Left renal pelvis (tissue), 4 donors: ENCODE measurements around the gene VWA5A. TPM values are rescaled to one million over a fixed set of nuclear protein-coding genes. Genes with fewer than 3 reads are reported as not detected.

Experiments
- DNase-seq, 4 donors: peaks; one replicate each; pipeline ENCODE4 v3.0.0-alpha.2; 2013; ENCODE audit warnings: low read depth in 4 of 4, low spot score in 3 of 4
- polyA plus RNA-seq, 4 donors: library from polyadenylated mRNA; unstranded; fragments of 120-200 nt; gene quantifications; one replicate each; pipeline ENCODE4 v1.2.1, GENCODE V29; 2013; ENCODE audit not compliant: insufficient read length in 4 of 4

Gene VWA5A, protein sequence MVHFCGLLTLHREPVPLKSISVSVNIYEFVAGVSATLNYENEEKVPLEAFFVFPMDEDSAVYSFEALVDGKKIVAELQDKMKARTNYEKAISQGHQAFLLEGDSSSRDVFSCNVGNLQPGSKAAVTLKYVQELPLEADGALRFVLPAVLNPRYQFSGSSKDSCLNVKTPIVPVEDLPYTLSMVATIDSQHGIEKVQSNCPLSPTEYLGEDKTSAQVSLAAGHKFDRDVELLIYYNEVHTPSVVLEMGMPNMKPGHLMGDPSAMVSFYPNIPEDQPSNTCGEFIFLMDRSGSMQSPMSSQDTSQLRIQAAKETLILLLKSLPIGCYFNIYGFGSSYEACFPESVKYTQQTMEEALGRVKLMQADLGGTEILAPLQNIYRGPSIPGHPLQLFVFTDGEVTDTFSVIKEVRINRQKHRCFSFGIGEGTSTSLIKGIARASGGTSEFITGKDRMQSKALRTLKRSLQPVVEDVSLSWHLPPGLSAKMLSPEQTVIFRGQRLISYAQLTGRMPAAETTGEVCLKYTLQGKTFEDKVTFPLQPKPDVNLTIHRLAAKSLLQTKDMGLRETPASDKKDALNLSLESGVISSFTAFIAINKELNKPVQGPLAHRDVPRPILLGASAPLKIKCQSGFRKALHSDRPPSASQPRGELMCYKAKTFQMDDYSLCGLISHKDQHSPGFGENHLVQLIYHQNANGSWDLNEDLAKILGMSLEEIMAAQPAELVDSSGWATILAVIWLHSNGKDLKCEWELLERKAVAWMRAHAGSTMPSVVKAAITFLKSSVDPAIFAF
- polyA plus RNA-seq = 10 to 100 TPM; 13.1 to 16.2 (median 15.1) TPM

DNA sequence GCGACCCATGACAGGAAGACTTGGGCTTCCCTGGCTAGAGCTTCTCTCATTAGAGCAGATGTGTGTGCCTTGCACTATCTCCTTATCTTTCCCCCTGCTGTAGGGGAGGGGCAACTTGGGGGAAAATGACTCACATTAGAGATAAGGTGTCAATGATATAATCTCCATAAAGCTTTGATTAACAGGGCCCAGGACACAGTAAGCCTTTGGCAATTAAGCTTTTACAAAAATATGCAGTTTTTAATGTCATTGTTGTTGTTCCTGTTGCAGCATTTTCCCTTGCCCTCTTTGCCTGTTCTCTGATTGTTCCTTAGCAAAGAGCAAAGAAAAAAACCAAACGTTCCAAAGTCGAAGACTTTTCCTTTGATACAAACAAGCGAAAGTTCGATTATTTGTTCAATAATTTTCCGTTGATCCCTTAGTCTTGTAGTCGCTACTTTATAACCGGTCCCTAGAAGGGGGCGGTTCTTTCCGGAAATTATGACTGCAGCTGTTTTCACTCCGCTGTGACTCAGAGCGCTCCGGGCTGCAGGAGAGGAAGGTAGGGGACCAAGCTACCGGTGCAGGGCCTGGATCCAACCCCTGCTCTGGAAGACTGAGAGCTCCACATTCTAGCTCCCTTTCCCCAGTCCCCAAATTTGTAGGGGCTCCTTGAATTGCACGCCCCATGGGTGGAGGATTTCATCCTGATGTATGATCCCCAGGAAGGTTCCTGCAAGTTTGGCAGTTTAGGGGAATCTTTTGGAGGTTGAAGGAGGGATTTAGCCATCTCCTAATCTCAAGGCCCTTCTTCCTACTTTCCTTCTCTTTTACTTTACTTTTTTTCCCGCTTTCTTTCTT lies at the start of gene VWA5A:
TSS of gene VWA5A (plus strand) at position 509 of the 840 bp plus-strand sequence. CDS start 2,062 bp downstream, outside the sequence.
- peak; percentile 65 to 78 (median 71) for DNase-seq

DNA sequence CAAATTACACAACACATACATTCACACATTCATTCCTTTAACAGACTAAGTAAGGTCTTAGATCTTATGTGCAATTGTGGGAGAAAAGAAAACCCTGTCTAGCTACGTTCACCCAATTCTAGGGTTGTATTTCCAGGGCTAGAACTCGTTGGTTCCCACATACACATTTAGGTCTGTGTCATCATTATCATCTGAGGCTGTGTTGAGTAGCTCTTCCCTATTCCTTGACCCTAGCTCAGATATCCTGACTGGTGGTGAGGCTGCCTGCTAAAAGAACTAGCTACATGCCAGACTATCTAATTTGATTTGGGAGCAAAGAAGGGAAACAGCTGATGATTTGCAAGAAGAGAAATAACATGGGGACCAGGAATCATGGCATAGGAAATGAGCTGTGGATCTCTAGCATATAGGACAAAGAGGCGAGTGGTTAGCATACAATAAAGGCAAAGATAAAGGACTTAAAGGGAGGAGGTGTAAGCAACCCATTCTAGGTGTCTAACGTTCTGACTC lies 46.6 kb upstream of the VWA5A start:
- no peak for DNase-seq

DNA sequence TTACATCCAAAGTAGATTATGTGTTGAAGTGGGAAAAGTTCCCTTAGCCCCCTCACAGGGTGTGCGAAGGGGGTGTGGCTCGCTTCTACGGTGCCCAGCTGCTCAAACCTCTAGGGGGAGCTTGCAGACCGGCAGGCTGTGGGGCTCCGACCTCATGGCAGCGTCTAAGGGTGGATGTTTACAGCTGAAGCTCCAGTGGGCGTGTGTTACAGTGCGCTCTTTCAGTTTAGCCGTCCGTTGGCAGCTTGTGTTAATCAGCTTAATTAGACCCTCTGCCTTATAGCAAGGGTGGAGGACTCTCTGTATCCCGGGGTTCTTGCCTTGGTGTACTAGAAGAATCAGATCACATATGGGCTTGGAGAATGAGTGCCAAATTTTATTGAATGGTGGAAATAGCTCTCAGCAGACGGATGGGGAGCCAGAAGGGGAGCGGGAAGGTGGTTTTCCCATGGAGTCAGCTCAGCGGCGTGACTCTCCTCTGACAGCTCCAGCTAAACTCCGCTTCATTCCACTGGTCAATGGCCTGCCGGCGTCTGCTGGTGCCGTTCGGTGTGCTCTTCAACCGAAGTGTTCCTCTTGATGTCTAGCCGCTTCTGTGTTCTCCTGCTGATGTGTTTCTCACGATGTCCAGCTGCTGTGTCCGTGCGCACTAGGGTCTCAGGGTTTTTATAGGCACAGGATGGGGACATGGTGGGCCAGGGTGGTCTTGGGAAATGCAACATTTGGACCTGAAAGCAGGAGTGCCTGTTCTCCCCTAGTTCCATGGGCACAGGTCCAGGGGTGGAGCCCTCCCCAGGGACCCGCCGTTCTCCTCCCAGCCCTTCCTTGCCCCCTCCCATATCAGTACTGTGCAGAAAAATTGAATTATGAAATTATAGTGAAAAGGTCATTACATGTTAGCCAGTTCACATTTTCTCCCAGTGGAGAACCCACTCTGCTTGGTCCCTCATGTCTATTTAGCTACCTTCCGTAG lies 45.5 kb upstream of the VWA5A start:
- no peak for DNase-seq

DNA sequence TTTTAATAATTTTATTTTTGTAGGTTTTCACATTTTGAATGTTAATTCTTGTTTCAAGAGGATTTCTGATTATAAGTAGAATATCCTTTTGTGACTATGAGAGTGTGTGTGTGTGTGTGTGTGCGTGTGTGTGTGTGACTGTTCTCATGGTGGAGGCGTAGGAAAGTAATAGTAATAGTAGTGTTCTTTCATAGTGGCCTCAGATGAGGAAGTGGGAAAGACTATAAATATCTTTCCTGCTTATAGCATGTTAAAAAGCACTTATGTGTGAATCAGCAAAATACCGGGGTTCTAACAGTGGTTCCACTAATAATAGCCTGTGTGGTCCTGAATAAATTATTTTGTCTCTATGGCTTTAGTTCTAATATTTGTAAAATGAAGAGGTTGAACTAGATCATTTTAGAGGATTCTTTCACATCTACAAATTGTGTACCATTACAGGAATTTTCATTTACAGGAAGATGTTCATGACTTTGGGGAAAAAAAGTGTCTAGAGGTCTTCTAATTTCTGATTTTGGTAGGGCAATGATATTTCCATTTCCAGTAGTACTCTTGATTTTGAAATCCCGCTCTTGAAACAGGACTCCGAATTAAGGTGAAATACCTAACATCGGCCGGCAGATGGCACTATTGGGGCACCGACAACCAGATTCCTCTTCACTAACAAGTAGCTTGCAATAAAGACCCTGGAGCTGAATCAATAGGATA lies 44.2 kb upstream of the VWA5A start:
- DNase-seq = peak in 2 of 4 donors; percentile 46 to 47

DNA sequence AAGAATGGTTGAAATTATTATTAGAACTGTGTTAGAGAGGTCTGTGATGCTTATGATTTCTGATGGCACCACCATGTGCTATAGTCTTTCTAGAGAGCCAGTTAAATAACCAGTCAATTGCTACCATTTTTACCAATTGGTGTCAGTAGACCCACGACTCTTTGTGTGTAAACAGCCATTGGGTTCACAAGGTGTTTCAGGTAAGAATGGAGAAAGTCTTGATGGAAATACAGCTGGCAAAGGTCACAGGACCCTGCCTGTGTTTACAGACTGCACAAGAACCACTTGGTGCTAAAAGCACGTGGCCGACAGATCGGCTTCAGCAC lies 43.7 kb upstream of the VWA5A start:
- DNase-seq = no peak

DNA sequence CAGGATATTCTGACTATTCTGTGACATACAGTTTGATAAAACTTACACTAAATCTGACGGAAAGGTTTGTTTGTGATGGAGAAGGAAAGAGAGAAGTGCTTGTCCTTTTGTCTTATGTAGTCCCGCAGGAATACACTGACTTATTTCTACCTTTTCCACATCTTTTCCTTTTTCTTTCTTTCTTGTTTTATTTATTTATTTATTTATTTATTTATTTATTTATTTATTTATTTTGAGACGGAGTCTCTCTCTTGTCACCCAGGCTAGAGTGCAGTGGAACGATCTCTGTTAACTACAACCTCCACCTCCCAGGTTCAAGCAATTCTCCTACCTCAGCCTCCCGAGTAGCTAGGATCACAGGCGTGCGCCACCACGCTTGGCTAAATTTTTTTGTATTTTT lies 43.1 kb upstream of the VWA5A start:
- DNase-seq = no peak

DNA sequence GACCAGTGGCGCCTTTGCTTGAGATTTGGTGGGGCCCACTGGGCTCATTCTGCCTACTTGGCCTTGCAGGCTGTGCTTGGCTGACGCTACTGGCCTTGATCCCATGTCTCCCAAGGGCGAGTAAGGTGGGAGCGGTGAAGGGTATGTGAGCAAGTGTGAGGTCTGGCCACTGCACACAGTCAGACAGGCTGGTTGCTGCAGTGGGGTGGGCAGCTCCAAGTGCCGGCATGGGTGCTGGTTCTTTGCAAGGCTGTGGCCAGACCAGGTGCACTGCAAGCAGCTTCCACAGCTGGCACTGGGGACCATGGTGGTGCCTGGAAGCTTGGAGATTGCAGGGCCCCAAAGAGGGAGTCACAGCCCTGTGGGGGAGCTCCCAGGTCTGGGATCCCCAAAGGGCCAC lies 40.7 kb upstream of the VWA5A start:
- no peak for DNase-seq

DNA sequence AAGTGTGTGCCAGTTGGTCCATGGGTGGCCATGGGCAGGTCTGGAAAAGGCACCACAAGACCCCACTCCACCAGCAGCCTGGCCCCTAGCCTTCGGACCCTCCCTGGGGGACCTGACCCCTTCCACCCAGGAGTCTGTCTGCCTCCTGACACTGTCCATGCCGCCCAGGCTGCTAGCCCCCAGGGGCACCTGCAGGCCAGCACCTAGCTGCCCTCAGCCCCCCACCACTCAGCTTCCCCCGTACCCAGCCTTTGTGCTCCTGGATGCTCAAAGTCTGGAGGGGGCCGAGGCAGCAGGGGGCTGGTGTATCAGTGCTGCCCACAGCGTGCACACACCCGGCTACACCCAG lies 39.8 kb upstream of the VWA5A start:
- DNase-seq = no peak

DNA sequence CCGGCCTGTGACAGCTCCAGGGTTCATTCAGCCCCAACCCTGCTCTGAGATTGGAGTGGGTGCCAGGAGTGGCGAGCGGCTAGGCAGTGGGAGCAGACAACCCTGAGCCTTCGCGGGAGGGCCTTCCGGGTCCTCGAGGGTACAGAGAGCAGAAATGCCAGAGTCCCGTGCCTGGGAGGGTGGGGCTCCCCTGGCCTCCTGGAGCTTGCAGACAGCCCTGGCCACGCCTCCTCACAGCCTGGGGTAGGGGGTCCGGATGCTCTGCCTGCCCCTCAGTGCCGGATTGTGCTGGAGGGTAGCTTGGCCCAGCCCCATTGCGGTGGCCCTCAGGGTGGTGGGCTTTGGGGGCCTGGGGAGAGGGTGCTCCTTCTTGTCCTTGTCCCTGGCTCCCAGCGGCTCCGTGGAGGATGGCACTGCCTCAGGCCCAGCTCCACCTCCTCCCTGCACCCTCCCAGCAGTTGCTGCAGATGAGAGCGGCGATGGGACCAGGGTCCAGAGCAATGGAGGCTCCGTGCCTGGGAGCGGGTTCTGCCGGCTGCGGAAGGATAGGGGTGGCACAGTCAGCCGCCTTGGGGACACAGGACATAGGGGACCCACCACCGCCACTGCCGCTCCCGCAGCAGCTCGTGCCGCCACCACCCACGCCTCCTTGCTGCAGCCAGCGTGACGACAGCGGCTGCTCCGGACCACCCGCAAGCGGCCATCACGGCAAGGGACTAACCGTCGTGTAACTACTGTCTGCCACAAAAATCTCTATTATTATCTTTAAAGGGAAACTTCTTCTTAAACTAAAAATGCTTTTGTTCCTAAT lies 39.2 kb upstream of the VWA5A start:
- no peak for DNase-seq

DNA sequence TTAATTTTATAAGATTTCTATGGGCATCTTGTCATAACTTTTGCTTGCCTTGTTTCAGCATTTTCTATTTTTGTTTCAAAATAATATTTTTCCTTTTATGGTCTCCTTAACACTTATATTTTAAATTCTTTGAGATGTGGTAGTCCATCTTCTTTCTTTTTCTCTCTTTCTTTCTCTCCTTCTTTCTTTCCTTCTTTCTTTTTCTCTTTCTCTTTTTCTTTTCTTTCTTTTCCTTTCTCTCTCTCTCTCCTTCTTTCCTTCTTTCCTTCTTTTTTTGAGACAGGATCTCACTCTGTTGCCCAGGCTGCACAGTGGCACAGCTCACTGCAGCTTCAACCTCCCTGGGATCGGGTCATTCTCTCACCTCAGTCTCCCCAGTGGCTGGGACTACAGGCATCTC lies 38.0 kb upstream of the VWA5A start:
- no peak for DNase-seq

DNA sequence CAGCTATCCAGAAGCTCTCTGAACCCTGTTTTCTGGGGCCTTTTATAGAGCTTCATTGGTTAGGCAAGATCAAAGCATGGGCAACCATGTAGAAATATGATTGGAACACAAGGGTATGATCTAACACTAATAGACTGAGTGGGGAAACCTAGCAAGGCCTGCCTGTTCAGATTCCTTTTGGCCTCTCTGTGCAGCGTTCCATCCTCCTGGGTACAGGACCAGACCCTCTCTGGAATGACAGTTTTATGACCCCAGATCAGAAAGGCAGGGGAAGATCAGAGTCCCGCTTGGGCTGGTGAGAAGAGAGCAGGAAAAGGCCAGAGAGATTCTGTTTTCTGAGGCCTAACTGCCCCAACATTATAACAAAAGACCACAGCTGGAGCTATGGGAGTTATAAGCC lies 36.7 kb upstream of the VWA5A start:
- DNase-seq = no peak

DNA sequence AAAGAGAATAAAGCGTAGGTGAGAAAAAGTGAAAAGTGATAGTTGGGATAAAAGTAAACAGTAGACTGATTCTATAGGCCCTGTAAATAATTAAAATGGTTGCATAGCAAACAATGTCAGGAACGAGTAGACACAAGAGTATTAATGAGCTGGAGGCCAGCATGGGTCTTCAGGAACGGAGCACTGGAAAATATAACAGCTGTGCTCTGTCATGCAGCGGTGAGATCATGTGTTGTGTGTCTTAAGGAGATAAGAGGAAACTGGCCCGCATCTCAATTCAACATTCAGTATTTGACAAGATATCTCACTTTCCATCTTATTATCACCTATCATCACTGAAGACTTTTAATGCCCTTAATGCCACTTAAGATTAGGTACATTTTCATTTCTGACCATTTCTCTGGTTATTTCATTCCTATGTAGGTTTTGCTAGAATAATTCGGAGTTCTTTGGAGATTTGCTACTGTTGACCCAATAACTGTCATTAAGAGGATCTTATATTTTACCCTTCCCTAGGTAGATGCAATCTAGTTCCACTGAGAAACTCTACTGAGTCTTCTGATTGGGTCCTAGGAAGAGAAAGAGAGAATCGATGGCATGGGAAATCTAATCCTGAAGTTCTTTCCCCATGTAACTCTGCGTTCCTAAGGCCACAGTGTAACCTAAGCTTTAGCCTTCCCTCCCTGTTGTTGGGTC lies 35.5 kb upstream of the VWA5A start:
- no peak for DNase-seq

DNA sequence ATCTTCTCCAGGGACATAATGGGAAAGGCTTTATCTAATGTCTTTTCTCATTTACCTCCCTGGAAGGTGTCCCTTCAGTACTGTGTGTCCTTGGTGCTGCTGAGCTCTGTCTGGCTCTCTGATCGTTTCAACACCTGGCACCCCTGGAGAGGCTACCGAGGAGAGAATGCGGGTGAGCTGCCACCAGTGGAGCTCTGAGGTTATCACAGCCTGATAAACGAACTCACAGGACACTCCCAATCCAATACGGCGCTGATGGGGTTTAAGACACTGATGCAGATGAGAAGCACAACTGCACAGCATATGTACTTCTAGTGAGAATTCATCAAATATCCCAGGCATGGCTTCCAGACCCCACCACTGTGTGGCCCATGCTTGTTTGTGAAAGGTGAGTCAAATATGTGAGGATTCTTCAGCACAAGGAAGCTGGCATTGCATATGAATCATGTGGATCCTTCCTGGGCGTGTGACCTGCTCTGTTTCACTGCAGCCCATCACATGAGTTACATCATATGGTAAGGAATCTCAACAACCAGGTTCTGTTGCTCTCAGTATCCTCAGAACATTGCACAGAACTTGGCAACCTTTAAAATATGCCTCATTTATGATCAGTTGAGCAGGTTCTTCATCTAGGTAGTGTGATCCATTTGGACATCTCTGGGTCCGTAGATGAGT lies 34.8 kb upstream of the VWA5A start:
- DNase-seq = no peak

DNA sequence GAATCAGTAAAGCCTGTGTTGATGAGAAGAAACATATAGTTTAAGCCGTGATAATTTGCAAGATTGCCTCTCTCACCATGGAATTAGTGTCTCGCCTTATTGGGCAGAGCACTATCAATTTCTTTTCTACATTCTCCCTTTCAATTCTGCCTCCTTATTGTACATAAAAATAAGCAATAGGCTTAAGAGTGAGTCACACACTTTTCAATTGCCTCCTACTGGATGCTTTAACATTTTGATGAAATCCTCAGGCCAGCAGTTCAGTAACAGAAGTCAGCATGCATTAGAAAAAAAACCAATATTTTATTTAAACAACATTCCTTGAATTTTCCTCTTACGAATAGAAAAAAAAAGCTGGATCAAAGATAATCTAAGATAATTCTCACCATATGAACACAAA lies 33.8 kb upstream of the VWA5A start:
- DNase-seq = no peak

DNA sequence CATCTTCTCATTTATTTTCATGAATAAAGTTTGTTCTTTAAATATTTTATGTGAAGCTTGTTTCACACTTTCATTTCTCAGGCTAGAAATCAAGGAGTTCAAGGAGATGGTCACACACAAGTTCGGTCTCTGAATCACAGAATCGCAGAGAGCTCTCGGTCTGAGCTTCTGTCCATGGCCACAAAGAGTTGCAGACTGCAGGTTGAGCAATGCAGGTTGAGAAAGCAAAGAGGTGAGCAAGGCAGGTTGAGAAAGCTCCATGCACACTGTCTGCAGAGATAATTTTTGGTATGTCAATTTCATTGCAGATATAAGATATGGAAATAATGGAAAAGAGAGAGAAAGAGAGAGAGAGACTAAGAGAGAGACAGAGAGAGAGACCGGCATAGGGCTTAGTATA lies 32.9 kb upstream of the VWA5A start:
- DNase-seq = no peak

DNA sequence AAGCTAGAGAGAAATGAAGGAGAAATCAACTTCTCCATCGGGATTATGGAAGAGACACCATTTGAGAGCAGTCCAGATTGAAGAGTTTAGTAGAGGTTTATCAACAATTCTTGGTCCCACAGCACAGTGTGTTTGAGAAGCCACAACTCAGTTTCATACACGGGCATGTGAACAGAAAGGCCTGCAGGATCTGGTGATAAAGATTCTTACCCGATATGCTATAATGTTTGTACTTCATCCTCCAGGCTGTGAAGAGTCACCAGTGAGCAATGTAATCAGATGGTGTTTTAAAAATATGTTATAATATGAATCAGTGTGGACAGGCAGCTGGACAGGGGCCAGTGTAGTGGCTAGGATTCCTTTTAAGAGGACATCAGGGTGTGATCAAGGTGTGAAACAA lies 29.7 kb upstream of the VWA5A start:
- no peak for DNase-seq
